DMS 273 treated with DMSO at 0.1 percent for 48 hours (cell line): ENCODE results near the gene NDST3.
A peak's percentile ranks its signal among the peaks of the same experiment; 100 is the strongest.
"Not testable (repeated sequence)": the region's sequence is repeated elsewhere in the genome, so short reads cannot be mapped to it uniquely, and the experiment has no call there.

Experiments
- DNase-seq: peaks from one replicate; lab custom pipeline; 2025; lab: John Stamatoyannopoulos, UW

NDST3 gene

DNA sequence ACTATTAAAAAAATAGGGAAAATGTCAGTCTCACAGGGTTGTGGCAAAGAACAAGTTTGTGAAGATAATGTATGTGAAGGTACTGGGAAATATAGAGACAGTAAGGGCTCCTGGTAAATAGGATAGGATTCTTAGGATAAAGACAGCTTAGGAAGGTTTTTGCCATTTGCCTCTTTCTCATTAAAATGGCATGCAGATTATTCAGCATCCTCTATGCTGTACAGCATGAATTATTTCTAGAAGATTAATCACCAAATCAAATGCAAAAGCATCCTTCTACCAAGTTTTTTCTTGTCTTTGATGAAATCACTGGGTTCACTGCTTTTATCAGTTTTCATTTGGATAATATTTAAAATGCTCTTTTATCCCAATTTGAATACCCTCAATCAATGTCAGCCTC, 142.8 kb downstream of the NDST3 start:
- DNase-seq, result no peak

- no peak for DNase-seq
Measured at GRCh38 chr4:118180776-118181175, 146.5 kb downstream of the NDST3 start.

GRCh38 chr4:118190903-118191302, 156.6 kb downstream of the NDST3 start:
- no peak for DNase-seq

GRCh38 chr4:118193421-118193820, 159.1 kb downstream of the NDST3 start:
- DNase-seq, result no peak

GRCh38 chr4:118206627-118207026, 172.3 kb downstream of the NDST3 start:
- DNase-seq, result no peak

DNA sequence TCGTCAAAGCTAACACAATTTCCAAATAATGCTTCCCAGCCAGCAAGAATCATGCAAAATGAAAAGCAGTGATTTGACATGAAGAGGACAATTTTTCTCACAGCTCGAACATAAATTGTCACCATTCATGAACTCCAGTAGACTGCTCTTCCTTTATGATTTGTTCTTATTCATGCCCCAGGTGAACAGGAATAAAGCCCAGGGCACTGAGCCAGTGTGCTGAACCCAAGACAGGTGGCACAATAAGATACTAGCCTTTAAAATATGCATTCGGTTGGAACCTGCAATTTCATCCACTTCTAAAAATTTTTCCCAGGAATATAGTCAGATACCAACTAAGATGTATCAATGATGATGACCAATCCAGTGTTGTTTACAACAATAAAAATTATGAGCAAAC, 178.8 kb downstream of the NDST3 start:
- no peak for DNase-seq

- DNase-seq, result no peak
Measured at GRCh38 chr4:118215826-118216225, 181.5 kb downstream of the NDST3 start.

GRCh38 chr4:118221227-118221800, 187.0 kb downstream of the NDST3 start:
- DNase-seq, result no peak

DNA sequence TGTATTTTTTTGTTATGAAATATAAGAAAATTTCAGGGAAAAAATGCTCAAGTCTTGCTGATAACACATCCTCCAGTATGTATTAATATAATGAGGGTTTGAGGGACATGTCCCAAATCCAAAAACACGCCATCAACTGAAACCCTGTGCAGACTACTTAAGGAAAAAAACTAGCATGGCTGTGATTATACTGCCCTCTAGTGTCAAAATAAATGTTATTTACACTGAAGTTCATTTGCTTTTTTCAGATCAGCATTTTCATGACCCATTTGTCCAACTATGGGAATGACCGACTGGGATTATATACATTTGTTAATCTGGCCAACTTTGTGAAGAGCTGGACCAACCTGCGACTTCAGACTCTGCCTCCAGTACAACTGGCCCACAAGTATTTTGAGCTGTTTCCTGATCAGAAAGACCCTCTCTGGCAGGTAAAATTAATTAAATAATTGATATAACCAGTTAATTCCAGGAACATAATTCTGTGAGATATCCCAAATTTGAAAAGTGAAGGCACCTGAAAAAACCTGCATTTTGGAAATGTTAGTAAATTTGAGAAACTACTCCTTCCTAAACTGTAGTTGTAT, 190.1 kb downstream of the NDST3 start:
- peak; percentile 9 for DNase-seq

DNA sequence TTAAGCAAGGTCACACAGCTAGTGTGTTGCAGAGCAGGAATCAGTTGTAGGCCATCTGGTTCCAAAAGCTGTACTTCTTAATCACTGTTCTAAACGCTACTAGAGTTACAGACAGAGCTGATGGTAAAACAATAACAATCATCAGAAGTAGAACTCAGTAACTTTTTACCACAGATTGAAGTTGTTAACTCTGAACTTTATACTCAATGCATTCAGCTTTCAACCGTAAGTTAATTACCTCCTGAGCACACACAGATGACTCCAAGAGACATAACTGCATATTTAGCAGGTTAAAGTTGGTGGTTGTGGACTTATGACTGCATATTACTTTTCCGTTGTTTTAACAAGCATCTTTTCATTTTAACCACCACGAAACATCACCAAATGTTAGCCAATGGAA, 191.2 kb downstream of the NDST3 start:
- no peak for DNase-seq

GRCh38 chr4:118226311-118227010, 192.2 kb downstream of the NDST3 start:
- no peak for DNase-seq

GRCh38 chr4:118235566-118236120, 201.4 kb downstream of the NDST3 start:
- DNase-seq, result no peak

GRCh38 chr4:118237531-118237930, 203.2 kb downstream of the NDST3 start:
- no peak for DNase-seq

- DNase-seq, result no peak
Measured at GRCh38 chr4:118249890-118250289, 215.6 kb downstream of the NDST3 start.

DNA sequence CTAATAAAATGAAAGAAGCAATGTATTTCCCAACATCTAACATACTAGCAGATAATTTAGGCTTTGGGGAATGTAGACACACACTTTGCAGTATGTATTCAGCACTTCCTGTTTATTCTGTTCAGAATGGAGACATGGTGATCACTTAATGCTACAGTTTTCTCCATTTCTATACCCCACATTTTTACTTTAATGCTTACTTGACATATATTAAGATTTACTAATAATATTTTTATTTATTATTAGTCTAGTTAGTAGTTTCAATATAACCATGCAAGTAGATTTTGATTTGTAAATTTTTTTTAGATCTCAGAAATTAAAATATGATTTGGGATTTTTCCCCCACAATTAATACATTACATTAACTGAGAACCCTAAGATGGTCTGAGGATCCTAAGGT, 220.1 kb downstream of the NDST3 start:
- no peak for DNase-seq

GRCh38 chr4:118259111-118259510, 224.8 kb downstream of the NDST3 start:
- DNase-seq, result no peak

DNA sequence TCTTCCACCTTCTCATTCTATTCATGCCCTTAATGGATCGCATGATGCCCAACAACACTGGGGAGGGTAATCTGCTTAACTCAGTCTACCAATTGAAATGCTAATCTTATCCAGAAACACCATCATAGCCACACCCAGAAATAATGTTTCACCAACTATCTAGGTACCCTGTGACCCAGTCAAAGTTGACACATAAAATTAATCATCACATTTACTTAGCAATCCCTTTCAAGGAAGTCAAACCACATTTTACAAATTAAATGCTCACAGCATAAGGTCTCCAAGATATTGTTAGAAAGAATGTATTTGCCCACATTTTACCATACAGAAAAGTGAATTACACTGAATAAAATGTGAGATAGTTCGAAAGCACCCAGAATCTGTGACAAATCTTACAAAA, 226.0 kb downstream of the NDST3 start:
- DNase-seq, result no peak

GRCh38 chr4:118264096-118264495, 229.8 kb downstream of the NDST3 start:
- DNase-seq, result no peak

- DNase-seq, result no peak
Measured at GRCh38 chr4:118265312-118266144, 231.2 kb downstream of the NDST3 start.

DNA sequence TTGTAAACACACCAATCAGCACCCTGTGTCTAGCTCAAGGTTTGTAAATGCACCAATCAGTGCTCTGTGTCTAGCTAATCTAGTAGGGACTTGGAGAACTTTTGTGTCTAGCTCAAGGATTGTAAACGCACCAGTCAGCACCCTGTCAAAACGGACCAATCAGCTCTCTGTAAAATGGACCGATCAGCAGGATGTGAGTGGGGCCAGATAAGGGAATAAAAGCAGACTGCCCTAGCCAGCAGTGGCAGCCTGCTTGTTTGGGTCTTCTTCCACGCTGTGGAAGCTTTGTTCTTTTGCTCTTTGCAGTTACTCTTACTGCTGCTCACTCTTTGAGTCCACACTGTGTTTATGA, 231.8 kb downstream of the NDST3 start:
- not testable (repeated sequence) for DNase-seq

DNA sequence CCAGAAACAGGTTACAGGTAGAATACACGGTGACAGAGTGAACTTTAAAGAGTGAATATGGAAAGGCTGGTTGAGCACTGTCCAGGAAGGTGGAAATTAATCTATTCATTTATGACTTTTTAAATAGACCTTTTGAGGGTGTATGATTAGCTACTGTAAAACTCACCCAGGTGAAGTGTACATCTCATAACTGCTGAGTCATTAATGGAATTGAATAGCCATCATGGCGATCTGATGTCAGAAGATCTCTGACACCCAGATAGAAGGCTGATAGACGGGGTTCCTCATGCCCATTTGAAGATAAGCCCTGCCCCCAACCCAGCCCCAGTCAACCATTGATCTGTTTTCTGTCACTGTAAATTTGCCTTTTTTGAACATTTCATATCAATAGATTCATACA, 234.5 kb downstream of the NDST3 start:
- no peak for DNase-seq

DNA sequence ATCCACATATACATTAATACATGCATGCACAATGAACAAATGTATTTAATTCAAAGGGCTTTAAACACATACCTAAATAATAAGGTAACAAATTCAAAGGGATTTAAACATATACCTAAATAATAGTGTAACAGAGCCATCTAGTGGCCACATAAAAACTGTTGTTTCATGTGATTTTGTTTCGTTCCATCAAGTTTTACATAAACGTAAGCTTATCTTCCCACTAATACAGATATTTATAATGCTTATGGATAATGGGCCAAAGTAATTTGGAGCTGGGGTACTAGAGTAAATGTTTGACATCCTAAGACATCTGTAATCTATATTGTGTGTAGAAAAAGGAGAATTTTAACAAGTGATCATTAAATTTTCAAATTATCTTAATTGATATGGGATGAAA, 236.2 kb downstream of the NDST3 start:
- peak; percentile 14 for DNase-seq

- no peak for DNase-seq
Measured at GRCh38 chr4:118271788-118272187, 237.5 kb downstream of the NDST3 start.
